Osteoblast (primary cell): ENCODE measurements around the gene TRHDE. TPM values are rescaled to one million over a fixed set of nuclear protein-coding genes. Genes with fewer than 3 reads are reported as not detected.

Experiments
- DNase-seq: peaks from one replicate; pipeline ENCODE4 v3.0.0; 2011; ENCODE audit warnings: low spot score, mixed read lengths; ENCODE audit not compliant: insufficient read length; ENCODE audit errors: missing footprints
- H2AFZ ChIP-seq: 2 replicates; pipeline ENCODE4 v1.6.0; 2011; ENCODE audit warnings: mild to moderate bottlenecking, low read length
- H3K27ac ChIP-seq: 2 replicates; pipeline ENCODE4 v1.5.1; 2011; ENCODE audit warnings: mild to moderate bottlenecking, low read depth, low read length, moderate library complexity
- H3K27me3 ChIP-seq: 2 replicates; pipeline ENCODE4 v1.6.0; 2012; ENCODE audit warnings: mild to moderate bottlenecking, control low read depth, inconsistent platforms, low read length, moderate library complexity; ENCODE audit not compliant: insufficient read depth
- H3K36me3 ChIP-seq: 2 replicates; pipeline ENCODE4 v1.5.1; 2011; ENCODE audit warnings: mild to moderate bottlenecking, low read length, control low read depth, moderate library complexity; ENCODE audit not compliant: insufficient read depth
- H3K4me1 ChIP-seq: 2 replicates; pipeline ENCODE4 v1.5.1; 2011; ENCODE audit warnings: mild to moderate bottlenecking, low read length, control low read depth, moderate library complexity; ENCODE audit not compliant: insufficient read depth
- H3K4me2 ChIP-seq: 2 replicates; pipeline ENCODE4 v1.6.0; 2011; ENCODE audit warnings: mild to moderate bottlenecking, low read length; ENCODE audit not compliant: insufficient read depth
- H3K4me3 ChIP-seq: fragments of 200-600 bp; sonication (generic); 3 replicates; pipeline ENCODE4 v1.5.1; 2012; ENCODE audit warnings: mild to moderate bottlenecking, low read length, inconsistent platforms; ENCODE audit not compliant: insufficient read depth
- H3K79me2 ChIP-seq: 2 replicates; pipeline ENCODE4 v1.6.0; 2012; ENCODE audit warnings: mild to moderate bottlenecking, low read length, control low read depth, inconsistent platforms; ENCODE audit not compliant: insufficient read depth
- H3K9me3 ChIP-seq: 2 replicates; pipeline ENCODE4 v1.5.1; 2011; ENCODE audit warnings: low read depth, low read length, control low read depth
- H4K20me1 ChIP-seq: 2 replicates; pipeline ENCODE4 v1.6.0; 2012; ENCODE audit warnings: mild to moderate bottlenecking, low read length, control low read depth; ENCODE audit not compliant: insufficient read depth
- CTCF ChIP-seq: IDR thresholded peaks from 2 replicates; pipeline ENCODE4 v1.5.1; 2011; ENCODE audit warnings: mild to moderate bottlenecking, low read depth, low read length, moderate library complexity; ENCODE audit errors: extremely low read depth
- total RNA-seq: library from RNA; depleted of rRNA; stranded (reverse); fragments of >200 nt; gene quantifications from 2 replicates; pipeline ENCODE4 v1.2.3, GENCODE V29; 2012

The TRHDE gene
- total RNA-seq, 1 donor, result under 0.01 TPM

DNA sequence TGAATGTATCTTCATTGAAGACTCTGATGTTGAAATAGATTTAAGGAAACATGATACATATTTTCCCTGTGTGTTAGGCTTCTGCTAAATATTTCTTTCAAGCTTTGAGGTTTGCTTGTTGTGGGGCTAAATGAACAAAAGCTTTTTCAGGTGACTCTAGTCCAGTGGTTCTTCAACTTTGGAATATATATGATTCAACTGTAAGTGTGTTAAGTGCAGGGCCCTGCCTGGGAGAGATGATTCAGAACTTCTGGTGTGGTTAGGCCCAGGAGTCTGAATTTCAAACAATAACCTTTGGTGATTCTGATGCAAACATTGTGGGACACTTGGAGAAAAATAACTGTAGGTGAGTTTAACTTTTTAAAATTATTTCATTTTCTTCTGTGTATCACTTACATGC is 93.0 kb downstream of the TRHDE start:
- no peak for TF ChIP-seq CTCF
- no peaks in the 10 kb centered on the region for H3K79me2 ChIP-seq
- DNase-seq, result no peak

DNA sequence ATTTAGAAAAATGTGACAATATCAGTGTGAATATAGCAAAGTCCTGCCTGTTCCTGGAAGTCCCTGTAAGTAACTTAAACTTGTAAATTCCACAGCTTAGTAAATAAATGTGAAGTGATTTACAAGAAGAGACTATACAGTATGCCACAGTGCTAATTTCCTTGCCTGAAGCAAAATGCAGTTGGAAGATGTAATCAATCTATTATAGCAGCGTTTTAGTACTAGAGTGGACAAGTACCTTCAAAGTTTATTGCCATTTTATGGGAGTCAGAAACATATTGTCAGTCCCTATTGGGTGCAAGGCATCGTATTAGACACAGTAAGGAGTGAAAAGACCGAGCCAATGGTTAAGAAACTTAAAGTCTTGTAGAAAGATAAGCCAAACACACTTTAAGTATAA is 94.1 kb downstream of the TRHDE start:
- no peak for TF ChIP-seq CTCF
- Histone ChIP-seq H3K9me3 (no peaks in the 10 kb centered on the region), H3K4me2 (no peak overlapping the region), H3K4me3 (no peak overlapping the region), H3K27me3 (no peaks in the 10 kb centered on the region), H3K79me2 (no peaks in the 10 kb centered on the region), H3K4me1 (no peaks in the 10 kb centered on the region), H3K36me3 (no peaks in the 10 kb centered on the region), H3K27ac (no peak overlapping the region), H4K20me1 (no peaks in the 10 kb centered on the region), H2AFZ (no peak overlapping the region)
- no peak for DNase-seq

More for the DNA sequence above, 93.0 kb downstream of the TRHDE start:
- Histone ChIP-seq H3K27me3 (no peaks in the 10 kb centered on the region), H3K36me3 (no peaks in the 10 kb centered on the region), H3K4me2 (no peak overlapping the region), H3K4me1 (no peaks in the 10 kb centered on the region), H2AFZ (no peak overlapping the region), H3K9me3 (no peaks in the 10 kb centered on the region), H3K27ac (no peak overlapping the region), H3K4me3 (no peak overlapping the region), H4K20me1 (no peaks in the 10 kb centered on the region)

- H3K79me2 ChIP-seq, result no peaks in the 10 kb centered on the region
- DNase-seq, result no peak
- no peak for TF ChIP-seq CTCF
Measured at GRCh38 chr12:72368298-72368697, 96.1 kb downstream of the TRHDE start.

GRCh38 chr12:72368719-72369422 is 96.7 kb downstream of the TRHDE start:
- Histone ChIP-seq H4K20me1 (no peaks in the 10 kb centered on the region), H3K36me3 (no peaks in the 10 kb centered on the region), H2AFZ (no peak overlapping the region), H3K4me1 (no peaks in the 10 kb centered on the region), H3K4me3 (no peak overlapping the region), H3K27me3 (no peaks in the 10 kb centered on the region), H3K9me3 (no peaks in the 10 kb centered on the region), H3K27ac (no peak overlapping the region), H3K79me2 (no peaks in the 10 kb centered on the region), H3K4me2 (no peak overlapping the region)
- DNase-seq, result no peak
- TF ChIP-seq CTCF, result no peak

More at GRCh38 chr12:72368298-72368697, 96.1 kb downstream of the TRHDE start:
- no peak overlapping the region for H3K27ac ChIP-seq
- no peak overlapping the region for H3K4me2 ChIP-seq
- no peak overlapping the region for H2AFZ ChIP-seq
- no peaks in the 10 kb centered on the region for H3K9me3 ChIP-seq
- H3K4me1 ChIP-seq, result no peaks in the 10 kb centered on the region
- H4K20me1 ChIP-seq, result no peaks in the 10 kb centered on the region
- H3K36me3 ChIP-seq, result no peaks in the 10 kb centered on the region
- H3K4me3 ChIP-seq, result no peak overlapping the region
- no peaks in the 10 kb centered on the region for H3K27me3 ChIP-seq
